H1 (cell line): ENCODE data around the gene SCN7A. TPM values are rescaled to one million over a fixed set of nuclear protein-coding genes. Genes with fewer than 3 reads are reported as not detected.

Experiments
- CTCF ChIA-PET: fragments of 300-600 bp; sonication (Branson Sonifier 250); formaldehyde crosslinking; loops from one replicate; lab custom pipeline; 2021; ENCODE audit not compliant: partially characterized antibody; lab: Charles Lee
- POLR2A ChIA-PET: fragments of 300-600 bp; sonication (Branson Sonifier 250); formaldehyde crosslinking; loops from one replicate; lab custom pipeline; 2021; ENCODE audit warnings: inconsistent platforms; ENCODE audit not compliant: partially characterized antibody; lab: Charles Lee
- DNase-seq, 2 experiments: peaks; one replicate each; pipeline versions ENCODE4 v3.0.0 to v3.0.0-alpha.2; 2010 to 2022; ENCODE audit warnings: low spot score in 2 of 2, low read depth in 1 of 2, mixed read lengths in 1 of 2
- FAIRE-seq: peaks from 2 replicates; lab custom pipeline; 2011; peaks lifted over from hg19 to GRCh38; lab: Jason Lieb, UNC
- H2AFZ ChIP-seq: 2 replicates; pipeline ENCODE4 v1.8.1; 2012; ENCODE audit warnings: low read length, inconsistent platforms
- H2AK5ac ChIP-seq: 2 replicates; pipeline ENCODE4 v1.6.1; 2013; ENCODE audit warnings: low read depth, low read length
- H2BK120ac ChIP-seq: replicated peaks from 2 replicates; pipeline ENCODE3; 2013; ENCODE audit warnings: low read depth, low read length, inconsistent platforms
- H2BK12ac ChIP-seq: 2 replicates; pipeline ENCODE4 v1.6.1; 2013; ENCODE audit warnings: low read depth, low read length
- H2BK15ac ChIP-seq: 2 replicates; pipeline ENCODE4 v1.6.1; 2013; ENCODE audit warnings: low read length
- H2BK20ac ChIP-seq: 2 replicates; pipeline ENCODE4 v1.6.1; 2013; ENCODE audit warnings: low read length
- H2BK5ac ChIP-seq: 2 replicates; pipeline ENCODE4 v1.6.1; 2013; ENCODE audit warnings: low read depth, low read length
- H3K14ac ChIP-seq: 2 replicates; pipeline ENCODE4 v1.6.1; 2013; ENCODE audit warnings: inconsistent platforms; ENCODE audit not compliant: insufficient read length
- H3K18ac ChIP-seq: 2 replicates; pipeline ENCODE4 v1.6.1; 2013; ENCODE audit warnings: low read length; ENCODE audit errors: extremely low read depth
- H3K23ac ChIP-seq: 2 replicates; pipeline ENCODE4 v1.6.1; 2013; ENCODE audit warnings: inconsistent platforms; ENCODE audit not compliant: insufficient read length
- H3K23me2 ChIP-seq: 2 replicates; pipeline ENCODE4 v1.6.1; 2013; ENCODE audit warnings: low read depth, low read length
- H3K27ac ChIP-seq: 2 replicates; pipeline ENCODE4 v1.6.1; 2011; ENCODE audit warnings: low read depth, low read length, inconsistent platforms
- H3K27me3 ChIP-seq, 4 experiments: replicated peaks in 1 of 4; 1 replicate in 1 of 4; 2 replicates in 3 of 4; pipeline versions ENCODE4 v1.6.1 to v1.8.1; 2011 to 2013; ENCODE audit warnings: low read length in 3 of 4, mild to moderate bottlenecking in 3 of 4, inconsistent platforms in 2 of 4, mixed read lengths in 2 of 4, moderate library complexity in 1 of 4; ENCODE audit not compliant: control insufficient read depth in 3 of 4, insufficient read depth in 3 of 4; ENCODE audit errors: extremely low read depth in 1 of 4
- H3K36me3 ChIP-seq, 4 experiments: 2 replicates each; pipeline versions ENCODE4 v1.6.1 to v1.8.1; 2011 to 2013; ENCODE audit warnings: mild to moderate bottlenecking in 4 of 4, low read length in 3 of 4, moderate library complexity in 2 of 4, control low read depth in 1 of 4, inconsistent platforms in 1 of 4; ENCODE audit not compliant: insufficient read depth in 4 of 4, control insufficient read depth in 2 of 4
- H3K4ac ChIP-seq: replicated peaks from 2 replicates; pipeline ENCODE3; 2013; ENCODE audit warnings: low read length, low read depth, mixed read lengths, inconsistent platforms; ENCODE audit not compliant: insufficient read length
- H3K4me1 ChIP-seq, 4 experiments: replicated peaks in 1 of 4; 1 replicate in 1 of 4; 2 replicates in 3 of 4; pipeline versions ENCODE4 v1.6.1 to v1.8.1; 2011 to 2013; ENCODE audit warnings: low read length in 3 of 4, inconsistent platforms in 2 of 4, mixed read lengths in 1 of 4; ENCODE audit not compliant: insufficient read depth in 4 of 4, control insufficient read depth in 3 of 4
- H3K4me2 ChIP-seq, 2 experiments: 2 replicates each; pipeline versions ENCODE4 v1.6.1 to v1.8.1; 2011 to 2013; ENCODE audit warnings: low read depth in 2 of 2, low read length in 2 of 2, control low read depth in 1 of 2, inconsistent platforms in 1 of 2, mild to moderate bottlenecking in 1 of 2; ENCODE audit not compliant: insufficient read depth in 1 of 2
- H3K4me3 ChIP-seq, 4 experiments: fragments of 200-600, 300-600 bp in 1 of 4; sonication (generic), shearing (Covaris generic), sonication (Bioruptor Twin) in 1 of 4; 2 replicates each; pipeline versions ENCODE4 v1.5.1 to v1.8.1; 2011 to 2016; ENCODE audit warnings: low read length in 4 of 4, low read depth in 3 of 4, control low read depth in 2 of 4, inconsistent platforms in 2 of 4, mild to moderate bottlenecking in 2 of 4, mixed read lengths in 1 of 4, moderate library complexity in 1 of 4; ENCODE audit not compliant: insufficient read depth in 2 of 4; ENCODE audit errors: extremely low read depth in 1 of 4
- H3K56ac ChIP-seq: replicated peaks from 2 replicates; pipeline ENCODE3; 2013; ENCODE audit warnings: low read depth, mild to moderate bottlenecking, mixed read lengths, low read length, inconsistent platforms; ENCODE audit not compliant: insufficient read length
- H3K79me1 ChIP-seq: 2 replicates; pipeline ENCODE4 v1.6.1; 2013; ENCODE audit warnings: low read depth, low read length, control low read depth
- H3K79me2 ChIP-seq, 2 experiments: 2 replicates each; pipeline versions ENCODE4 v1.6.1 to v1.8.1; 2012 to 2013; ENCODE audit warnings: low read length in 2 of 2, mild to moderate bottlenecking in 2 of 2, inconsistent platforms in 1 of 2; ENCODE audit not compliant: insufficient read depth in 2 of 2, control insufficient read depth in 1 of 2
- H3K9ac ChIP-seq, 4 experiments: replicated peaks in 1 of 4; 1 replicate in 1 of 4; 2 replicates in 3 of 4; pipeline versions ENCODE4 v1.6.1 to v1.8.1; 2011 to 2013; ENCODE audit warnings: low read depth in 3 of 4, low read length in 3 of 4, control low read depth in 2 of 4, mild to moderate bottlenecking in 2 of 4, moderate library complexity in 2 of 4, inconsistent platforms in 1 of 4; ENCODE audit errors: extremely low read depth in 1 of 4
- H3K9me3 ChIP-seq, 2 experiments: 2 replicates each; pipeline versions ENCODE4 v1.6.1 to v1.8.1; 2012 to 2013; ENCODE audit warnings: mild to moderate bottlenecking in 2 of 2, moderate library complexity in 2 of 2, control low read depth in 1 of 2, inconsistent platforms in 1 of 2, low read depth in 1 of 2, low read length in 1 of 2, mixed read lengths in 1 of 2; ENCODE audit not compliant: insufficient read depth in 2 of 2
- H4K20me1 ChIP-seq, 2 experiments: replicated peaks in 1 of 2; 2 replicates each; pipeline versions ENCODE3 to v1.8.1; 2011 to 2013; ENCODE audit warnings: inconsistent platforms in 2 of 2, low read length in 2 of 2, mild to moderate bottlenecking in 1 of 2; ENCODE audit not compliant: insufficient read depth in 2 of 2, control insufficient read depth in 1 of 2
- H4K5ac ChIP-seq: 2 replicates; pipeline ENCODE4 v1.6.1; 2013; ENCODE audit warnings: low read length, low read depth, mixed read lengths, inconsistent platforms; ENCODE audit not compliant: insufficient read length
- H4K8ac ChIP-seq: 2 replicates; pipeline ENCODE4 v1.8.0; 2013; ENCODE audit warnings: mild to moderate bottlenecking, moderate library complexity, low read length, inconsistent platforms; ENCODE audit not compliant: insufficient read depth; ENCODE audit errors: extremely low read depth
- H4K91ac ChIP-seq: replicated peaks from 2 replicates; pipeline ENCODE3; 2013; ENCODE audit warnings: low read length, mixed read lengths, inconsistent platforms; ENCODE audit not compliant: insufficient read length
- BACH1 ChIP-seq: IDR thresholded peaks from 2 replicates; pipeline ENCODE4 v1.6.1; 2012; ENCODE audit warnings: low read length, improper control_type of control experiment
- CREB1 ChIP-seq: IDR thresholded peaks from 2 replicates; pipeline ENCODE4 v1.6.1; 2012; ENCODE audit warnings: inconsistent platforms
- FOSL1 ChIP-seq: IDR thresholded peaks from 2 replicates; pipeline ENCODE4 v1.6.1; 2011; ENCODE audit warnings: mild to moderate bottlenecking, low read depth, low read length, moderate library complexity; ENCODE audit not compliant: insufficient read depth
- GABPA ChIP-seq: IDR thresholded peaks from 2 replicates; pipeline ENCODE4 v1.6.1; 2011; ENCODE audit warnings: mild to moderate bottlenecking, low read length, moderate library complexity, borderline replicate concordance; ENCODE audit not compliant: insufficient read depth
- HDAC2 ChIP-seq, 2 experiments: fragments of 300-600 bp in 1 of 2; sonication (generic) in 1 of 2; IDR thresholded peaks; 2 replicates each; pipeline ENCODE4 v1.6.1; 2011 to 2012; ENCODE audit warnings: low read depth in 2 of 2, low read length in 2 of 2, mild to moderate bottlenecking in 2 of 2, moderate library complexity in 2 of 2, borderline replicate concordance in 1 of 2, inconsistent platforms in 1 of 2
- KDM1A ChIP-seq: fragments of 200-600, 300-600 bp; sonication (generic); IDR thresholded peaks from 2 replicates; pipeline ENCODE4 v1.7.1; 2016; ENCODE audit warnings: mild to moderate bottlenecking, low read length, borderline replicate concordance
- KDM5A ChIP-seq: fragments of 200-600 bp; IDR thresholded peaks from 2 replicates; pipeline ENCODE4 v1.7.1; 2012; ENCODE audit warnings: mild to moderate bottlenecking, low read length, inconsistent platforms, mixed read lengths
- RNF2 ChIP-seq: fragments of 200-900, 300-1000 bp; sonication (generic); IDR thresholded peaks from 2 replicates; pipeline ENCODE4 v1.7.1; 2016; ENCODE audit warnings: borderline replicate concordance, low read depth, mild to moderate bottlenecking, antibody characterized with exemption, low read length; ENCODE audit not compliant: poor library complexity, severe bottlenecking; ENCODE audit errors: missing control alignments
- SIN3A ChIP-seq, 2 experiments: IDR thresholded peaks in 1 of 2; conservative IDR thresholded peaks in 1 of 2; 2 replicates each; pipeline ENCODE4 v1.6.1; 2011 to 2012; ENCODE audit warnings: low read length in 2 of 2, improper control_type of control experiment in 1 of 2, low read depth in 1 of 2, mild to moderate bottlenecking in 1 of 2
- TAF7 ChIP-seq: optimal IDR thresholded peaks from 2 replicates; pipeline ENCODE3; 2011; ENCODE audit warnings: low read depth, mild to moderate bottlenecking, inconsistent platforms, low read length, moderate library complexity, borderline replicate concordance
- TEAD4 ChIP-seq: IDR thresholded peaks from 2 replicates; pipeline ENCODE4 v1.6.1; 2012; ENCODE audit warnings: low read depth, low read length, inconsistent platforms, mixed read lengths
- YY1 ChIP-seq: IDR thresholded peaks from 2 replicates; pipeline ENCODE4 v1.6.1; 2011; ENCODE audit warnings: low read depth, mild to moderate bottlenecking, low read length
- WGBS, 2 experiments: shearing (Covaris generic) in 1 of 2; methylation state at CpG; one replicate each; pipeline versions ENCODE4 v1.1.6 to v1.1.7; 2013 to 2015; ENCODE audit warnings: low lambda C conversion rate in 2 of 2, mixed read lengths in 2 of 2, inconsistent platforms in 1 of 2, low coverage in 1 of 2, missing lambda C conversion rate in 1 of 2; ENCODE audit not compliant: insufficient replicate concordance in 2 of 2, insufficient coverage in 1 of 2, insufficient read length in 1 of 2; ENCODE audit errors: extremely low coverage in 1 of 2, missing lambda C conversion rate in 1 of 2; 5-methylcytosine and 5-hydroxymethylcytosine counted together
- polyA plus RNA-seq, 7 experiments: library from polyadenylated mRNA; depleted of rRNA in 3 of 7; stranded (reverse) in 5 of 7; unstranded in 2 of 7; fragments of >200 nt in 5 of 7; fragments of 200-250 nt in 2 of 7; gene quantifications; 1 replicate in 5 of 7; 2 replicates in 1 of 7; 4 replicates in 1 of 7; pipeline versions ENCODE4 v1.2.1 to v1.2.3, GENCODE V29; 2011 to 2013; ENCODE audit warnings: missing spikeins in 2 of 7, mixed read lengths in 2 of 7
- total RNA-seq: library from RNA; stranded (reverse); fragmentation: NEBNext Ultra II Directional; extraction: Animal tissue kit (Norgen Biotek cat#: 25700); gene quantifications from 2 replicates; pipeline ENCODE4 v1.2.1, GENCODE V29; 2021
- TF ChIP-seq, protein P1 (sequence below): IDR thresholded peaks from 2 replicates; pipeline ENCODE4 v1.6.1; 2011; ENCODE audit warnings: low read length, improper control_type of control experiment

Gene SCN7A
- total and polyA plus RNA-seq, 2 of the 8 experiments (the other 6 are each of a cell fraction or from before 2014, with no cell fraction given) = 0.09 to 0.19 TPM

DNA sequence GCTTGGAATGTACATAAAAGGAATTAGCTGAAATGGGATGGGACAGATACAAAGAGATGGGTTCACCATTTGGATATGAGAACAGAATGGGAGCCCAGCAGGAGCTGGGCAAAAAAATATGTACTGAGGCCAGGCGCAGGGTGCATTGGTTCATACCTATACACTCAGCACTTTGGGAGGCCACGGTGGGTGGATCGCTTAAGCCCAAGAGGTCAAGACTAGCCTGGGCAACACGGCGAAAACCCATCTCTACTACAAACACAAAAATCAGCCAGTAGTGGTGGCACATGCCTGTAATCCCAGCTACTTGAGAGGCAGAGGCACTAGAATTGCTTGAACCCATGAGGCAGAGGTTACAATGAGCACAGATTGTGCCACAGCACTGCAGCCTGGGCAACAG lies 30.4 kb downstream of the SCN7A start:
- Histone ChIP-seq H3K23ac (no peak overlapping the region), H3K4me2 (no peak overlapping the region), H2BK15ac (no peak overlapping the region), H3K27ac (no peak overlapping the region), H2BK120ac (no peak overlapping the region), H3K18ac (no peak overlapping the region), H2AK5ac (no peak overlapping the region), H2BK5ac (no peak overlapping the region), H3K23me2 (no peaks in the 10 kb centered on the region), H4K91ac (no peak overlapping the region), H3K56ac (no peak overlapping the region), H3K9ac (no peak overlapping the region), H3K36me3 (no peaks in the 10 kb centered on the region), H4K5ac (no peak overlapping the region), H3K4me3 (no peak overlapping the region), H3K79me1 (no peaks in the 10 kb centered on the region), H3K14ac (no peak overlapping the region), H4K20me1 (no peaks in the 10 kb centered on the region), H2BK20ac (no peak overlapping the region), H3K27me3 (no peaks in the 10 kb centered on the region), H3K79me2 (no peaks in the 10 kb centered on the region), H3K4me1 (no peaks in the 10 kb centered on the region), H2AFZ (no peak overlapping the region), H4K8ac (no peak overlapping the region), H2BK12ac (no peak overlapping the region), H3K4ac (no peak overlapping the region), H3K9me3 (no peaks in the 10 kb centered on the region)
- CTCF ChIA-PET = no interaction called here
- 98% methylated on average over 5 of the region's 5 CpGs; no CpG with 5 or more reads in 1 of the 2 experiments for WGBS, 2 experiments
- POLR2A ChIA-PET = no interaction called here
- FAIRE-seq = no peak
- no peak for DNase-seq
- no peak for TF ChIP-seq HDAC2 (IDR thresholded peaks at IDR 0.05; ENCODE audit: borderline replicate concordance in 1 of 2, low read depth in 2 of 2, low read length in 2 of 2)
- TF ChIP-seq TEAD4 = no peak
- TF ChIP-seq GABPA = no peak
- TF ChIP-seq, protein P1, sequence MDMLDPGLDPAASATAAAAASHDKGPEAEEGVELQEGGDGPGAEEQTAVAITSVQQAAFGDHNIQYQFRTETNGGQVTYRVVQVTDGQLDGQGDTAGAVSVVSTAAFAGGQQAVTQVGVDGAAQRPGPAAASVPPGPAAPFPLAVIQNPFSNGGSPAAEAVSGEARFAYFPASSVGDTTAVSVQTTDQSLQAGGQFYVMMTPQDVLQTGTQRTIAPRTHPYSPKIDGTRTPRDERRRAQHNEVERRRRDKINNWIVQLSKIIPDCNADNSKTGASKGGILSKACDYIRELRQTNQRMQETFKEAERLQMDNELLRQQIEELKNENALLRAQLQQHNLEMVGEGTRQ = no peak
- TF ChIP-seq RNF2 = no peak
- no peak for TF ChIP-seq KDM1A
- no peak for TF ChIP-seq TAF7
- TF ChIP-seq CREB1 = no peak
- TF ChIP-seq KDM5A = no peak
- TF ChIP-seq BACH1 = no peak
- no peak for TF ChIP-seq FOSL1
- no peak for TF ChIP-seq YY1
- no peak for TF ChIP-seq SIN3A (conservative IDR thresholded peaks at IDR 0.05 in 1 of 2, IDR thresholded peaks at IDR 0.05 in 1 of 2; ENCODE audit: low read depth in 1 of 2, low read length in 2 of 2)
